H9 (cell line): ENCODE measurements around the gene ZNF366. TPM values are rescaled to one million over a fixed set of nuclear protein-coding genes. Genes with fewer than 3 reads are reported as not detected.

Experiments used
- DNase-seq: peaks from one replicate; pipeline ENCODE4 v3.0.0-alpha.2; 2017
- H2AFZ ChIP-seq: one replicate; pipeline ENCODE4 v1.6.1; 2013; ENCODE audit warnings: mild to moderate bottlenecking, low read length, control low read depth, moderate library complexity
- H2AK5ac ChIP-seq: 2 replicates; pipeline ENCODE4 v1.6.1; 2013; ENCODE audit warnings: low read length, control low read depth, mixed read lengths; ENCODE audit not compliant: insufficient read length
- H2BK120ac ChIP-seq: one replicate; pipeline ENCODE4 v1.6.1; 2013; ENCODE audit warnings: low read depth, mild to moderate bottlenecking, low read length, control low read depth, inconsistent platforms; ENCODE audit not compliant: poor library complexity, severe bottlenecking
- H2BK12ac ChIP-seq: 2 replicates; pipeline ENCODE4 v1.6.1; 2013; ENCODE audit warnings: low read length, control low read depth, mixed read lengths, low read depth; ENCODE audit not compliant: insufficient read length
- H2BK15ac ChIP-seq: 2 replicates; pipeline ENCODE4 v1.6.1; 2013; ENCODE audit warnings: low read depth, low read length, control low read depth
- H2BK20ac ChIP-seq: one replicate; pipeline ENCODE4 v1.6.1; 2013; ENCODE audit warnings: low read depth, mild to moderate bottlenecking, low read length, control low read depth, inconsistent platforms; ENCODE audit not compliant: poor library complexity, severe bottlenecking
- H2BK5ac ChIP-seq: 2 replicates; pipeline ENCODE4 v1.6.1; 2013; ENCODE audit warnings: low read length, control low read depth, mixed read lengths; ENCODE audit not compliant: insufficient read length
- H3K14ac ChIP-seq: 2 replicates; pipeline ENCODE4 v1.6.1; 2013; ENCODE audit warnings: low read length, control low read depth; ENCODE audit not compliant: insufficient read depth
- H3K18ac ChIP-seq: 2 replicates; pipeline ENCODE4 v1.6.1; 2013; ENCODE audit warnings: low read depth, mild to moderate bottlenecking, mixed read lengths, low read length, control low read depth; ENCODE audit not compliant: insufficient read length
- H3K23ac ChIP-seq: 2 replicates; pipeline ENCODE4 v1.6.1; 2013; ENCODE audit warnings: low read length, control low read depth, mixed read lengths, low read depth; ENCODE audit not compliant: insufficient read length
- H3K23me2 ChIP-seq: 2 replicates; pipeline ENCODE4 v1.6.1; 2013; ENCODE audit warnings: low read depth, mild to moderate bottlenecking, mixed read lengths, low read length, control low read depth; ENCODE audit not compliant: insufficient read length, poor library complexity, severe bottlenecking
- H3K27ac ChIP-seq: 2 replicates; pipeline ENCODE4 v1.5.1; 2013; ENCODE audit warnings: low read length, control low read depth, mixed read lengths, low read depth; ENCODE audit not compliant: insufficient read length
- H3K27me3 ChIP-seq: 2 replicates; pipeline ENCODE4 v1.6.1; 2013; ENCODE audit warnings: low read length, control low read depth, inconsistent platforms; ENCODE audit not compliant: insufficient read depth
- H3K4ac ChIP-seq: 2 replicates; pipeline ENCODE4 v1.6.1; 2013; ENCODE audit warnings: low read depth, mild to moderate bottlenecking, control low read depth, inconsistent platforms, low read length, moderate library complexity
- H3K4me1 ChIP-seq: 2 replicates; pipeline ENCODE4 v1.6.1; 2013; ENCODE audit warnings: low read length, control low read depth, inconsistent platforms; ENCODE audit not compliant: insufficient read depth
- H3K4me2 ChIP-seq: 2 replicates; pipeline ENCODE4 v1.6.1; 2013; ENCODE audit warnings: low read length, control low read depth, mixed read lengths; ENCODE audit not compliant: insufficient read length, insufficient read depth
- H3K56ac ChIP-seq: 2 replicates; pipeline ENCODE4 v1.6.1; 2013; ENCODE audit warnings: low read depth, mild to moderate bottlenecking, mixed read lengths, low read length, control low read depth; ENCODE audit not compliant: insufficient read length
- H3K79me1 ChIP-seq: 2 replicates; pipeline ENCODE4 v1.6.1; 2013; ENCODE audit warnings: low read depth, mild to moderate bottlenecking, moderate library complexity, low read length, control low read depth, inconsistent platforms; ENCODE audit not compliant: insufficient read depth, poor library complexity, severe bottlenecking
- H3K79me2 ChIP-seq: 2 replicates; pipeline ENCODE4 v1.6.1; 2013; ENCODE audit warnings: low read length, control low read depth, inconsistent platforms; ENCODE audit not compliant: insufficient read depth
- H3K9ac ChIP-seq: 2 replicates; pipeline ENCODE4 v1.6.1; 2013; ENCODE audit warnings: low read length, control low read depth, mixed read lengths; ENCODE audit not compliant: insufficient read length; ENCODE audit errors: extremely low read depth
- H3K9me3 ChIP-seq: one replicate; pipeline ENCODE4 v1.6.1; 2013; ENCODE audit warnings: low read depth, low read length, inconsistent platforms; ENCODE audit not compliant: control insufficient read depth
- H3T11ph ChIP-seq: one replicate; pipeline ENCODE4 v1.6.1; 2013; ENCODE audit warnings: mild to moderate bottlenecking, low read length, control low read depth, inconsistent platforms
- H4K20me1 ChIP-seq: one replicate; pipeline ENCODE4 v1.6.1; 2013; ENCODE audit not compliant: control insufficient read depth, insufficient read length, insufficient read depth
- H4K5ac ChIP-seq: 2 replicates; pipeline ENCODE4 v1.6.1; 2013; ENCODE audit warnings: low read depth, mild to moderate bottlenecking, mixed read lengths, low read length, control low read depth; ENCODE audit not compliant: insufficient read length
- H4K8ac ChIP-seq: replicated peaks from 2 replicates; pipeline ENCODE4 v1.6.1; 2013; ENCODE audit warnings: low read length, control low read depth, mixed read lengths, low read depth; ENCODE audit not compliant: insufficient read length
- H4K91ac ChIP-seq: 2 replicates; pipeline ENCODE4 v1.6.1; 2013; ENCODE audit warnings: low read depth, mild to moderate bottlenecking, moderate library complexity, mixed read lengths, low read length, control low read depth; ENCODE audit not compliant: insufficient read length
- H3K27ac Mint-ChIP-seq, 3 experiments: 2 replicates in 2 of 3; 3 replicates in 1 of 3; pipeline ENCODE4 v1.8.0; 2020 to 2021; ENCODE audit warnings: mixed read lengths in 3 of 3, mild to moderate bottlenecking in 1 of 3, moderate library complexity in 1 of 3
- H3K27me3 Mint-ChIP-seq: 2 replicates; pipeline ENCODE4 v1.8.0; 2021; ENCODE audit warnings: low read depth, mild to moderate bottlenecking, moderate library complexity, mixed read lengths
- H3K36me3 Mint-ChIP-seq, 3 experiments: 2 replicates in 2 of 3; 3 replicates in 1 of 3; pipeline ENCODE4 v1.8.0; 2020 to 2021; ENCODE audit warnings: low read depth in 3 of 3, mixed read lengths in 3 of 3; ENCODE audit not compliant: insufficient read depth in 1 of 3
- H3K4me1 Mint-ChIP-seq, 2 experiments: 2 replicates each; pipeline ENCODE4 v1.8.0; 2020; ENCODE audit warnings: mixed read lengths in 2 of 2
- H3K4me3 Mint-ChIP-seq, 2 experiments: 2 replicates in 1 of 2; 3 replicates in 1 of 2; pipeline ENCODE4 v1.8.0; 2020 to 2021; ENCODE audit warnings: mild to moderate bottlenecking in 2 of 2, mixed read lengths in 2 of 2, moderate library complexity in 1 of 2
- H3K9me3 Mint-ChIP-seq, 2 experiments: 2 replicates in 1 of 2; 3 replicates in 1 of 2; pipeline ENCODE4 v1.8.0; 2020; ENCODE audit warnings: mild to moderate bottlenecking in 2 of 2, mixed read lengths in 2 of 2, moderate library complexity in 1 of 2
- WGBS: extraction: QIAGEN DNeasy Blood & Tissue Kit; methylation state at CpG from one replicate; pipeline ENCODE4 v1.1.7; 2013; ENCODE audit warnings: missing lambda C conversion rate, low lambda C conversion rate, mixed read lengths; ENCODE audit not compliant: insufficient read length; ENCODE audit errors: extremely low coverage; 5-methylcytosine and 5-hydroxymethylcytosine counted together
- total RNA-seq: library from RNA; stranded (reverse); gene quantifications from 2 replicates; pipeline ENCODE4 v1.2.1, GENCODE V29; 2021
- TF ChIP-seq, protein P1 (sequence below): fragments of 200-600 bp; sonication (generic); conservative IDR thresholded peaks from 3 replicates; pipeline ENCODE4 v1.8.0; 2021; ENCODE audit warnings: antibody characterized with exemption, mild to moderate bottlenecking

The ZNF366 gene
- total RNA-seq, 1 experiment from 2014 or later = not detected

- Histone ChIP-seq H3K27ac (no peak overlapping the region), H3T11ph (no peak overlapping the region), H2BK12ac (no peak overlapping the region), H4K8ac (no peak overlapping the region), H3K9ac (no peak overlapping the region), H2BK15ac (no peak overlapping the region), H2BK120ac (no peak overlapping the region), H3K56ac (no peak overlapping the region), H2AFZ (no peak overlapping the region), H2BK5ac (no peak overlapping the region), H3K27me3 (no peaks in the 10 kb centered on the region), H3K9me3 (no peaks in the 10 kb centered on the region), H4K5ac (no peak overlapping the region), H3K18ac (no peak overlapping the region), H3K23me2 (no peaks in the 10 kb centered on the region), H3K4ac (no peak overlapping the region), H3K14ac (no peak overlapping the region), H2BK20ac (no peak overlapping the region), H3K79me1 (no peaks in the 10 kb centered on the region), H4K20me1 (no peaks in the 10 kb centered on the region), H3K4me2 (no peak overlapping the region), H2AK5ac (no peak overlapping the region), H4K91ac (no peak overlapping the region), H3K79me2 (no peaks in the 10 kb centered on the region), H3K23ac (no peak overlapping the region), H3K4me1 (no peaks in the 10 kb centered on the region)
- peaks cover 5% of the 10 kb centered on the region for H3K27me3 Mint-ChIP-seq
- no CpG with 5 or more reads among the region's 1 CpG for WGBS
- no peak for DNase-seq
- H3K4me1 Mint-ChIP-seq = no peaks in the 10 kb centered on the region
- no peak overlapping the region for H3K4me3 Mint-ChIP-seq
- TF ChIP-seq, protein P1, sequence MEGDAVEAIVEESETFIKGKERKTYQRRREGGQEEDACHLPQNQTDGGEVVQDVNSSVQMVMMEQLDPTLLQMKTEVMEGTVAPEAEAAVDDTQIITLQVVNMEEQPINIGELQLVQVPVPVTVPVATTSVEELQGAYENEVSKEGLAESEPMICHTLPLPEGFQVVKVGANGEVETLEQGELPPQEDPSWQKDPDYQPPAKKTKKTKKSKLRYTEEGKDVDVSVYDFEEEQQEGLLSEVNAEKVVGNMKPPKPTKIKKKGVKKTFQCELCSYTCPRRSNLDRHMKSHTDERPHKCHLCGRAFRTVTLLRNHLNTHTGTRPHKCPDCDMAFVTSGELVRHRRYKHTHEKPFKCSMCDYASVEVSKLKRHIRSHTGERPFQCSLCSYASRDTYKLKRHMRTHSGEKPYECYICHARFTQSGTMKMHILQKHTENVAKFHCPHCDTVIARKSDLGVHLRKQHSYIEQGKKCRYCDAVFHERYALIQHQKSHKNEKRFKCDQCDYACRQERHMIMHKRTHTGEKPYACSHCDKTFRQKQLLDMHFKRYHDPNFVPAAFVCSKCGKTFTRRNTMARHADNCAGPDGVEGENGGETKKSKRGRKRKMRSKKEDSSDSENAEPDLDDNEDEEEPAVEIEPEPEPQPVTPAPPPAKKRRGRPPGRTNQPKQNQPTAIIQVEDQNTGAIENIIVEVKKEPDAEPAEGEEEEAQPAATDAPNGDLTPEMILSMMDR = no peak
- H3K36me3 Mint-ChIP-seq = no peaks in the 10 kb centered on the region
- no peak overlapping the region for H3K27ac Mint-ChIP-seq
- H3K9me3 Mint-ChIP-seq = no peaks in the 10 kb centered on the region
These were observed 73.7 kb downstream of the ZNF366 start for GRCh38 chr5:72433522-72433921.
